ENCODE results near the gene TOP2B. TPM values are rescaled to one million over a fixed set of nuclear protein-coding genes. Genes with fewer than 3 reads are reported as not detected.

Gene TOP2B, protein sequence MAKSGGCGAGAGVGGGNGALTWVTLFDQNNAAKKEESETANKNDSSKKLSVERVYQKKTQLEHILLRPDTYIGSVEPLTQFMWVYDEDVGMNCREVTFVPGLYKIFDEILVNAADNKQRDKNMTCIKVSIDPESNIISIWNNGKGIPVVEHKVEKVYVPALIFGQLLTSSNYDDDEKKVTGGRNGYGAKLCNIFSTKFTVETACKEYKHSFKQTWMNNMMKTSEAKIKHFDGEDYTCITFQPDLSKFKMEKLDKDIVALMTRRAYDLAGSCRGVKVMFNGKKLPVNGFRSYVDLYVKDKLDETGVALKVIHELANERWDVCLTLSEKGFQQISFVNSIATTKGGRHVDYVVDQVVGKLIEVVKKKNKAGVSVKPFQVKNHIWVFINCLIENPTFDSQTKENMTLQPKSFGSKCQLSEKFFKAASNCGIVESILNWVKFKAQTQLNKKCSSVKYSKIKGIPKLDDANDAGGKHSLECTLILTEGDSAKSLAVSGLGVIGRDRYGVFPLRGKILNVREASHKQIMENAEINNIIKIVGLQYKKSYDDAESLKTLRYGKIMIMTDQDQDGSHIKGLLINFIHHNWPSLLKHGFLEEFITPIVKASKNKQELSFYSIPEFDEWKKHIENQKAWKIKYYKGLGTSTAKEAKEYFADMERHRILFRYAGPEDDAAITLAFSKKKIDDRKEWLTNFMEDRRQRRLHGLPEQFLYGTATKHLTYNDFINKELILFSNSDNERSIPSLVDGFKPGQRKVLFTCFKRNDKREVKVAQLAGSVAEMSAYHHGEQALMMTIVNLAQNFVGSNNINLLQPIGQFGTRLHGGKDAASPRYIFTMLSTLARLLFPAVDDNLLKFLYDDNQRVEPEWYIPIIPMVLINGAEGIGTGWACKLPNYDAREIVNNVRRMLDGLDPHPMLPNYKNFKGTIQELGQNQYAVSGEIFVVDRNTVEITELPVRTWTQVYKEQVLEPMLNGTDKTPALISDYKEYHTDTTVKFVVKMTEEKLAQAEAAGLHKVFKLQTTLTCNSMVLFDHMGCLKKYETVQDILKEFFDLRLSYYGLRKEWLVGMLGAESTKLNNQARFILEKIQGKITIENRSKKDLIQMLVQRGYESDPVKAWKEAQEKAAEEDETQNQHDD (N-terminal part only)
- total RNA-seq, result 55.6 and 64.7 TPM in 2 replicates

DNA sequence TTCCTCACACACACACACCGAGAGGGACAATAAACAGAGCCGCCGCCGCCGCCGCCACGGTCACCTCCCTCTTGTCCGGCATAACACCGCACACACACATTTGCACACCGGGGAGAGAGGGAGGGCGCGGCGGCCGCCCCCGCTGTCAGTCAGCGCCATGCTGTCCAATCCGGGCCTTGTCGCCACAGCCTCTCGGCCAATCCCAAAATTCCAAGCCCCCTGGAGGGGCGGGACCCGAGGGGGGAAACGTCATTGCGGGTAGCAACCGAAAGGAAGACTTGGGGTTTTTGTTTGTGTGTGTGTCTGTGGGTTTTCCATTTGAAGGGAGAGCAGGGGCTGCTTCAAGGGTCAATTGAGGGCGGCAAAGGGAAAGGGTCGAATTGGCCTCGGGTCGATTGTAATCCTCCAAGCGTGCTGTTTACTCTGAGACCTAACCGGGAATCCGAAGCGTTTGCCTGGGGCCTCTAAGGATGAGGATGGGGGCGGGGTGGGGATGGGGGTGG lies at the start of gene TOP2B:
TOP2B (minus strand) TSS at position 96 of the 503 bp plus-strand sequence. CDS start 610 bp downstream, outside the sequence.

Small RNAs within 50 kb of the gene (small RNA-seq; reads per million reads assigned to genes)
- gene CRIP1P2, result not detected
- not detected for gene RF01161
- gene RF02271, result not detected

Other genes starting within 250 kb of the TOP2B start
- gene RARB, start 236.6 kb downstream of the TOP2B start, total RNA-seq, result 23.7 and 25.8 TPM in 2 replicates
- 23.3 and 25.6 TPM in 2 replicates for gene NGLY1, start 118.5 kb upstream of the TOP2B start, total RNA-seq
- 5.8 and 6.6 TPM in 2 replicates for gene OXSM, start 125.2 kb upstream of the TOP2B start, total RNA-seq

All from hair follicle dermal papilla cell (primary cell).